HEK293T (cell line): ENCODE measurements around the gene SNCA.

Experiments used
- ARNT ChIP-seq: fragments of 450-650 bp; IDR thresholded peaks from 2 replicates; pipeline ENCODE4 v1.6.1; 2017; ENCODE audit warnings: mild to moderate bottlenecking
- BHLHE40 ChIP-seq: fragments of 450-650 bp; IDR thresholded peaks from 2 replicates; pipeline ENCODE4 v1.6.1; 2016; ENCODE audit warnings: mild to moderate bottlenecking, moderate library complexity, borderline replicate concordance
- CTBP1 ChIP-seq: fragments of 450-650 bp; IDR thresholded peaks from 2 replicates; pipeline ENCODE4 v1.6.1; 2016; ENCODE audit warnings: borderline replicate concordance
- ELF4 ChIP-seq: fragments of 450-650 bp; IDR thresholded peaks from 2 replicates; pipeline ENCODE4 v1.6.1; 2017; ENCODE audit warnings: antibody characterized with exemption
- FOXA1 ChIP-seq: fragments of 450-650 bp; IDR thresholded peaks from 2 replicates; pipeline ENCODE4 v1.6.1; 2016; ENCODE audit warnings: mild to moderate bottlenecking
- FOXK2 ChIP-seq: fragments of 450-650 bp; IDR thresholded peaks from 2 replicates; pipeline ENCODE4 v1.6.1; 2016; ENCODE audit warnings: mild to moderate bottlenecking
- FOXM1 ChIP-seq: fragments of 450-650 bp; IDR thresholded peaks from 2 replicates; pipeline ENCODE4 v1.6.1; 2017; ENCODE audit warnings: mild to moderate bottlenecking, borderline replicate concordance
- LEF1 ChIP-seq: fragments of 450-650 bp; IDR thresholded peaks from 2 replicates; pipeline ENCODE4 v1.6.1; 2017; ENCODE audit warnings: mild to moderate bottlenecking, borderline replicate concordance
- NFRKB ChIP-seq: fragments of 450-650 bp; IDR thresholded peaks from 2 replicates; pipeline ENCODE4 v1.6.1; 2016; ENCODE audit warnings: mild to moderate bottlenecking, moderate library complexity
- SP1 ChIP-seq: fragments of 450-650 bp; IDR thresholded peaks from 2 replicates; pipeline ENCODE4 v1.6.1; 2017
- SUZ12 ChIP-seq: fragments of 450-650 bp; IDR thresholded peaks from 2 replicates; pipeline ENCODE4 v1.6.1; 2016; ENCODE audit warnings: mild to moderate bottlenecking
- ZNF384 ChIP-seq: fragments of 450-650 bp; IDR thresholded peaks from 2 replicates; pipeline ENCODE4 v1.6.1; 2016
- TF ChIP-seq, protein P1 (sequence below): fragments of 450-650 bp; IDR thresholded peaks from 2 replicates; pipeline ENCODE4 v1.6.1; 2016

DNA sequence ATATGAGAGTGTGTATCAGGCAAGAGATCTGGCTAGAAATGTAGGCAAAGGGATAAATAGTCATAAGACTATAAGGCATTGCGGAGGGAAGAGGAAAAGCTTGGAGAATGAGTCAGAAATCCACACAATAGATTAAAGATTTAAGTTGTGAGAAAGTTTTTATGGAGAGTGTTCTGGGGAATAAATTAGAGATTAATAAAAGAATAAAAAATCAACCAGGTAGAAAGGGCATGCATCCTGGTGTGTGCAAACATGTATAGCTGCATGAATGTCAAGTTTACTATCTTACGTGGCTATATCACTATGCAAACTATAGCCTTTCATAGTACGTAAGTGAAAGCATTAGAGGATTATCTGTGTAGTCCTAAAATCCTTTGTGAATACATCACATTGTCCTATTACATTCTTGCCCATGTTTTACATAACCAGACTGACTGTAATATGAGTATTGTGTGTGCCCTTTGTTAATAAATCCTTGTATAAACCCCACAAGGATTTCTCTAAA is 36.9 kb downstream of the SNCA start:
- TF ChIP-seq BHLHE40 (no peak), CTBP1 (no peak), ZNF384 (no peak), FOXA1 (no peak), SP1 (no peak), FOXM1 (no peak), SUZ12 (no peak), LEF1 (no peak), NFRKB (no peak), ARNT (no peak), ELF4 (no peak), FOXK2 (no peak)
- TF ChIP-seq, protein P1, sequence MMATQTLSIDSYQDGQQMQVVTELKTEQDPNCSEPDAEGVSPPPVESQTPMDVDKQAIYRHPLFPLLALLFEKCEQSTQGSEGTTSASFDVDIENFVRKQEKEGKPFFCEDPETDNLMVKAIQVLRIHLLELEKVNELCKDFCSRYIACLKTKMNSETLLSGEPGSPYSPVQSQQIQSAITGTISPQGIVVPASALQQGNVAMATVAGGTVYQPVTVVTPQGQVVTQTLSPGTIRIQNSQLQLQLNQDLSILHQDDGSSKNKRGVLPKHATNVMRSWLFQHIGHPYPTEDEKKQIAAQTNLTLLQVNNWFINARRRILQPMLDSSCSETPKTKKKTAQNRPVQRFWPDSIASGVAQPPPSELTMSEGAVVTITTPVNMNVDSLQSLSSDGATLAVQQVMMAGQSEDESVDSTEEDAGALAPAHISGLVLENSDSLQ = no peak
